Measurements from ENCODE around the gene ZNF775. TPM values are rescaled to one million over a fixed set of nuclear protein-coding genes. Genes with fewer than 3 reads are reported as not detected.

ZNF775 gene
- total RNA-seq, 3 donors from 2014 or later = 10.9 to 11.8 (median 11.3) TPM

DNA sequence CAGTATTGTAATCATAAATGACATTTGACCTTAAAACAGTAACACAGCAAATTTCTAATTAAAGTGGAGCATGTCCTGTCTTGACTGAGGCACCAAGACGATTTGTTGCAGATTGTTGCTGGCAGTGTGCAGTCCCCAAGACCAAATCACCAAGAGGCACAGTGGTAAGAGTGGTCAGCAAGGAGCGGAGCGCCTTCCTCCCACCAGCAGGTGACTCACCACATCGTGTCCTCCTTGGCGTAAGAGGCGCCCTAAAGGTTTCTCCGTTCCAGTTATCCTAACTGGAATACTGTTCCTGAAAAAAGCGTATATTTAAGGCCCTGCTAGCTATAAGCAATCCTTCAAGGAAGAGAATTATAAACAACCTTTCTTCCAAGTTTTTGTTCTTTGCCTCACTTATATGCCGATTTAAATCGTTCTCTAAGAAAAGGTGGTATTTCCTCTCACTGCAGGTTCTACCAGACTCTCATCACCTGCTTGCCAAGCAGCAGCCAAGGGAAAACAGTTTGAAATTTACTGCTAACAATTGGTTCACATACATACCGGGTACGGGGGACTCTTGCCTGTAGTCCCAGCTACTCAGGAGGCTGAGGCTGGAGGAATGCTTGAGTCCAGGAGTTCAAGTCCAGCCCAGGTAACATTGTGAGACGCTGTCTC is 21.2 kb upstream of the ZNF775 start:
- TF ChIP-seq, protein P1, sequence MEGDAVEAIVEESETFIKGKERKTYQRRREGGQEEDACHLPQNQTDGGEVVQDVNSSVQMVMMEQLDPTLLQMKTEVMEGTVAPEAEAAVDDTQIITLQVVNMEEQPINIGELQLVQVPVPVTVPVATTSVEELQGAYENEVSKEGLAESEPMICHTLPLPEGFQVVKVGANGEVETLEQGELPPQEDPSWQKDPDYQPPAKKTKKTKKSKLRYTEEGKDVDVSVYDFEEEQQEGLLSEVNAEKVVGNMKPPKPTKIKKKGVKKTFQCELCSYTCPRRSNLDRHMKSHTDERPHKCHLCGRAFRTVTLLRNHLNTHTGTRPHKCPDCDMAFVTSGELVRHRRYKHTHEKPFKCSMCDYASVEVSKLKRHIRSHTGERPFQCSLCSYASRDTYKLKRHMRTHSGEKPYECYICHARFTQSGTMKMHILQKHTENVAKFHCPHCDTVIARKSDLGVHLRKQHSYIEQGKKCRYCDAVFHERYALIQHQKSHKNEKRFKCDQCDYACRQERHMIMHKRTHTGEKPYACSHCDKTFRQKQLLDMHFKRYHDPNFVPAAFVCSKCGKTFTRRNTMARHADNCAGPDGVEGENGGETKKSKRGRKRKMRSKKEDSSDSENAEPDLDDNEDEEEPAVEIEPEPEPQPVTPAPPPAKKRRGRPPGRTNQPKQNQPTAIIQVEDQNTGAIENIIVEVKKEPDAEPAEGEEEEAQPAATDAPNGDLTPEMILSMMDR (IDR thresholded peaks at IDR 0.05) = no peak
- H3K36me3 ChIP-seq (ENCODE audit: low read depth) = no peaks in the 10 kb centered on the region
- H3K4me3 ChIP-seq = no peak overlapping the region
- H3K9me3 ChIP-seq = no peaks in the 10 kb centered on the region
- peaks cover 11% of the 10 kb centered on the region for H3K4me1 ChIP-seq (ENCODE audit: low read depth)
- DNase-seq = no peak
- intact Hi-C loops (cut with DNase I, micrococcal nuclease) = loop anchor here in 1 of 2 donors (5.0 kb wide), 1 partner anchor 64 kb away; no protein-coding TSS in a partner anchor
- ATAC-seq = no peak

DNA sequence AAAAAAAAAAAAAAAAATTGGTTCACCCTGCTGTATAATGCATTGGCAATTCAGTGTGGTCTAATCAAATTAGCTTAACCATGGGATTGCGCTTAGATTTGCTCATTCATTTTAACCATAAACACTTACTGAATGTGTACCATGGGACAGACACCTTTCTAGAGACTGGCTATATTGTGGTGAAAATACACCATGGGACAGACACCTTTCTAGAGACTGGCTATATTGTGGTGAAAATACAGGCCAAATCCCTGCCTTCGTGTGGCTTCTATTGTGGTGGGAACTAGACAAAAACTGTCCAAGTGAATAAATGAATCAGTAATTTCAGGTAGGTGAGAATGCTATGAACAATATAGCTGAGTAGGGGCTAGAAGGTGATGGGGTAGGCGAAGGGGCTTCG is 20.7 kb upstream of the ZNF775 start:
- peaks cover 11% of the 10 kb centered on the region for H3K4me1 ChIP-seq (ENCODE audit: low read depth)
- ATAC-seq (no peak), DNase-seq (no peak)
- intact Hi-C loops (cut with DNase I, micrococcal nuclease) = loop anchor here in 1 of 2 donors (5.0 kb wide), 1 partner anchor 64 kb away; no protein-coding TSS in a partner anchor
- no peaks in the 10 kb centered on the region for H3K9me3 ChIP-seq
- TF ChIP-seq, protein P1 (IDR thresholded peaks at IDR 0.05) = no peak
- H3K4me3 ChIP-seq = no peak overlapping the region
- H3K36me3 ChIP-seq (ENCODE audit: low read depth) = no peaks in the 10 kb centered on the region

DNA sequence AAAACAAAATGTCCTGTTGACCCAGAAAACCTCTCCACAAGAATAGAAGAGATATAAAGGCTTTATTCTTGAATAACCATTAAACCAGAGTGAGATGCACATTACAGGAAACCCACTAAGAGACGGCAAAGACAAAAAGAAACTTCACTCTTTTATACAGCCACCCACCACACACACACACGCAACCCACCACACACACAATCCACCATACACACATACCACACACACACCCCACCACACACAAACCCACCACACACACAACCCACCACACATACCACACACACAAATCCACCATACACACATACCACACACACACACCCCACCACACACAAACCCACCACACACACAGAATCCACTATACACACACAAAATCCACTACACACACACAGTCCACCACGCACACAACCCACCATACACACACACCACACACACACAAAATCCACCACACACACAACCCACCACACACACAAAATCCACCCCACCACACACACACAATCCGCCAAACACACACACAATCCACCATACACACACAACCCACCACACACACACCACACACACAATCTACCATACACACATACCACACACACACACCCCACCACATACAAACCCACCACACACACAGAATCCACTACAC is 20.0 kb upstream of the ZNF775 start:
- H3K36me3 ChIP-seq (ENCODE audit: low read depth) = no peaks in the 10 kb centered on the region
- DNase-seq (no peak), ATAC-seq (no peak)
- intact Hi-C loops (cut with DNase I, micrococcal nuclease) = loop anchor here in 1 of 2 donors (5.0 kb wide), 1 partner anchor 63 kb away; no protein-coding TSS in a partner anchor
- H3K4me1 ChIP-seq (ENCODE audit: low read depth) = peaks cover 11% of the 10 kb centered on the region
- H3K9me3 ChIP-seq = no peaks in the 10 kb centered on the region
- TF ChIP-seq, protein P1 (IDR thresholded peaks at IDR 0.05) = no peak
- no peak overlapping the region for H3K4me3 ChIP-seq

DNA sequence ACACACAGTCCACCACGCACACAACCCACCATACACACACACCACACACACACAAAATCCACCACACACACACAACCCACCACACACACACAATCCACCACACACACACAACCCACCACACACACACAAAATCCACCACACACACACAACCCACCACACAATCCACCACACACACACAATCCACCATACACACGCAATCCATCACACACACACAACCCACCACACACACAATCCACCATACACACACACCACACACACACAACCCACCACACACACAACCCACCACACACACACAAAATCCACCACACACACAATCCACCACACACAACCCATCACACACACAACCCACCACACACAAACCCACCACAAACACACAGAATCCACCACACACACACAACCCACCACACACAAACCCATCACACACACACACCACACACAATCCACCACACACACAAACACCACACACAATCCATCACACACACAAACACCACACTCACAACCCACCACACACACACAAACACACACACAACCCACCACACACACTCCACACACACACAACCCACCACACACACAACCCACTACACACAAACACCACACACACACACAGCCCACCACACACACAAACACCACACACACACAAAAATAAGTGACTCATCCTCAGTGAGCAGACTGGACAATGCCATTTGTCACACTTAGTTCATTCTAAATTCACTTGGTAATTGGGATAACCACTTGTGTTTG is 19.3 kb upstream of the ZNF775 start:
- H3K4me3 ChIP-seq = no peak overlapping the region
- DNase-seq = no peak
- no peaks in the 10 kb centered on the region for H3K9me3 ChIP-seq
- intact Hi-C loops (cut with DNase I, micrococcal nuclease) = loop anchor here in 1 of 2 donors (5.0 kb wide), 1 partner anchor 63 kb away; no protein-coding TSS in a partner anchor
- no peaks in the 10 kb centered on the region for H3K36me3 ChIP-seq (ENCODE audit: low read depth)
- TF ChIP-seq, protein P1 (IDR thresholded peaks at IDR 0.05) = no peak
- ATAC-seq = no peak
- peaks cover 11% of the 10 kb centered on the region for H3K4me1 ChIP-seq (ENCODE audit: low read depth)

DNA sequence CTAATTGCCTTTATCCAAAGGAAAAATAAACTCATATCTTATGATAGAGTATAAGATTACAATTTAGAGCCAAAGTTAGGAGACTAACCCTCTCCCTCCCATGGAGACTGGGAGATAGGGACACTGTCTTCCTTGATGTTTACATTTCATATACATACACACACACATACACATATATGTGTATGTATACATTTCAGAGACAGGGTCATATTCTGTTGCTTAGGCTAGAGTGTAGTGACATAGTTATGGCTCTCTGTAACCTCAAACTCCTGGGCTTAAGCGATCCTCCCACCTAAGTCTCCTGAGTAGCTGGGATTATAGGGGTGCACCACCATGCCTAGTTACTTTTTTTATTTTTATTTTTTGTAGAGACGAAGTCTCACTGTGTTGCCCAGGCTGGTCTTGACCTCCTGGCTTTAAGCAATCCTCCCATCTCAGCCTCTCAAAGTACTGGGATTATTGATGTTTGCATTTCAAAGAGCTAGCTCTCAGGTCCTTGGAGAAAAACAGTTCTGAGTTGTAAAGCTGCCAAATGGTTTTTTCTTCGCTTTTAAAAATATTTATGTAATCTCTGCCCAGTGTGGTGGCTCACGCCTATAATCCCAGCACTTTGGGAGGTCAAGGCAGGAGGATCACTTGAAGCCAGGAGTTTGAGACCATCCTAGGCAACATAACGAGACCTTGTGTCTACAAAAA is 18.6 kb upstream of the ZNF775 start:
- intact Hi-C loops (cut with DNase I, micrococcal nuclease) = no loop called here
- no peak for DNase-seq
- H3K4me1 ChIP-seq (ENCODE audit: low read depth) = peaks cover 6% of the 10 kb centered on the region
- no peak overlapping the region for H3K4me3 ChIP-seq
- no peak for ATAC-seq
- H3K36me3 ChIP-seq (ENCODE audit: low read depth) = no peaks in the 10 kb centered on the region
- TF ChIP-seq, protein P1 (IDR thresholded peaks at IDR 0.05) = no peak
- no peaks in the 10 kb centered on the region for H3K9me3 ChIP-seq
